Stimulated activated CD4-positive, alpha-beta T cell treated with anti-CD3 and anti-CD28 coated beads, Interleukin-15, amount 100 ng/mL, for 48 hours (primary cell): ENCODE results near the gene KIRREL3.

Experiments used
- DNase-seq, 2 donors: peaks; one replicate each; pipeline ENCODE4 v3.0.0-alpha.2; 2020; ENCODE audit warnings: low read depth in 2 of 2

KIRREL3 gene

GRCh38 chr11:126534141-126534805, 466.3 kb downstream of the KIRREL3 start:
- no peak for DNase-seq

- no peak for DNase-seq
Measured at GRCh38 chr11:126533560-126533959, 467.0 kb downstream of the KIRREL3 start.

GRCh38 chr11:126530416-126530815, 470.2 kb downstream of the KIRREL3 start:
- DNase-seq = no peak

- DNase-seq = no peak
Measured at GRCh38 chr11:126529037-126529436, 471.5 kb downstream of the KIRREL3 start.

GRCh38 chr11:126528075-126528474, 472.5 kb downstream of the KIRREL3 start:
- DNase-seq = no peak

- no peak for DNase-seq
Measured at GRCh38 chr11:126527651-126528050, 472.9 kb downstream of the KIRREL3 start.

DNA sequence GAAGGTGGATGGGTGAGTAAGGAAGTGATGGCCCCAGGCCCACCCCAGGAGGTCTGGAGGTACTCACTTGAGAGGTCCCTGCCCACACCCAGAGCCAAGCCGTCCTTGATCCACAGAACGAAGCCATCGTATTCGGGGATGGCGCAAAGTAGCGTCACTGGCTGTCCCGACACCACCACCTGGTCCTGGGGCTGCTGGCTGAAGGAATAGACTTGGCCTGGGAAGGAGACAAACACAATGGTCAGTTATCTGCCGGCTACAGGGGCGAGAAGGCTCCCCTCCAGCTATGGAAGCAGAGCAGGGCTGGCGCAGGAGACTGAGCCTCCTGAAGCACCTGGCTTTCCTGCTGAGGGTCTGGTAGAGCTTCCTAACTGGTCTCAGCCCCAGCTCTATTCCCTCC, 474.1 kb downstream of the KIRREL3 start:
- no peak for DNase-seq

- DNase-seq = no peak
Measured at GRCh38 chr11:126525702-126526101, 474.9 kb downstream of the KIRREL3 start.

DNA sequence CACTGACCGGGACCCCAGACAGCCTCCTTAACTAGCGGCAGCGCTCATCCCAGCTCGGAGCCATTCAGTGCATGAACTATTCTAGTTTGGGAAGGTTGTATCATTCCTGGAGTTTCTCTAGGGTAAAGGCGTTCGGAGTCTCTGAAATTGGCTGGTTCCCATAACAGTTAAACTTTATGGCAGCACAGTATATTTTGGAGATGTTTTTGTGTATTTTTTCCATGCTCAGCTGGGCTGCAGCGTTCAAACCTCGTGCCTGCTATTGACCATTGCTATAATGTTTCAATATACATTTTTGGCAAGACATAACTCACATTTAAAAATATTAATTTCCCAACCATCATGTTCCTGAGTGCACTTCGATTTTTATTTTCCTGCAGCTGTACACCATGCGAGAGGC, 475.4 kb downstream of the KIRREL3 start:
- DNase-seq = no peak

DNA sequence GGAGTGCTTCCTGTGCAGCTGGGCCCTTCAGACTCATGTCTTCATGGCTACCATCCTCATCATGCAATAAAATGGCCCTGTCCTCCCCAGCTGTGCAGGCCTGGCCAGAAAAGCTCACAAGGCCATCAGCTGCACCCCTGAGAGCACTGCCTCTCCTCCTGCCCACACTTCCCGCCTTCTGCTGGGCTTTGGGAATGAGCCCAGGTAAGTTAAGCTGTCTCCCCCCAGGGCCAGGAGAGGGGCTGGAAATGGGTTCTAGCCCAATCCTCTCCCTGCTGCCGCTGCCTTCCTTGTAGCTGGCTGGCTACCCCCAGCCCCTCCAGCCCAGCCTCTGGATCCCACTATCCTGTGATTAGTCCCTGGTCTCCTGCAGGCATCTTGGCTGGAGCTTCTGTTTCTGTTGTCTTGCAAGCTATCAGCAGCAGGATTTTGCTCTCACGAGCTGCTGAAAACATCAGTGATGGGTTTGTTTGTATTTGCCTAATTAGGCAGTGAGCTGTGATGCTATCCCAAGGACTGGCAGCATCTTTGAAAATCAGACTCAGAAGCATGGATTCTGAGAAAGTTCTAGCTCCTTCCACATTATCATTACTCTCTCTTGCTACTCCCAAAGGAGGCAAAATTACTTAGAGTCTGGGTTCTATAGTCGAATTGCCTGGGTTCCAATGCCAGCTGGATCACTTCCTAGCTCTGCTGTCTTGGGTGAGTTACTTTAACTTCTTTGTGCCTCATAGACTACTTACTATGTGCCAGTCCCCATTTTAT, 476.9 kb downstream of the KIRREL3 start:
- no peak for DNase-seq

DNA sequence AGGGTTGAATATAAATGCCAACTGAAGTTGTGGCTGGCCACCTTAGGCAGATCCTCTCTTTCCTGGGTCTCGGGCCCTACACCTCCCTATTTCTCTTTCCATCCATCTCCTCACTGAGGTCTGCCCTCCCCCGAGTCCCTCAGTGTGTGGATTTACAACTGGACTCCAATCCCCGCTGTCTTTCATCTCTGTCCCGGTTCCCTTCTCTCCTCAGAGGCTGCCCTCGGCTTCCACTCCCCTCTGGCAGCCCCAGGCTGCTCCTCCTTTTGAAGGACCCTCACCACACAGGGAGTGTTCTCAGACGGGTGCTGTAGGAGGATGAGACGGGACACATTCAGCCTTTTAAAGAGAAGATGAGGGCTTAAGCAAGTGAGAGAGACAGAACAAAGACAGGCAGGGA, 478.0 kb downstream of the KIRREL3 start:
- no peak for DNase-seq

DNA sequence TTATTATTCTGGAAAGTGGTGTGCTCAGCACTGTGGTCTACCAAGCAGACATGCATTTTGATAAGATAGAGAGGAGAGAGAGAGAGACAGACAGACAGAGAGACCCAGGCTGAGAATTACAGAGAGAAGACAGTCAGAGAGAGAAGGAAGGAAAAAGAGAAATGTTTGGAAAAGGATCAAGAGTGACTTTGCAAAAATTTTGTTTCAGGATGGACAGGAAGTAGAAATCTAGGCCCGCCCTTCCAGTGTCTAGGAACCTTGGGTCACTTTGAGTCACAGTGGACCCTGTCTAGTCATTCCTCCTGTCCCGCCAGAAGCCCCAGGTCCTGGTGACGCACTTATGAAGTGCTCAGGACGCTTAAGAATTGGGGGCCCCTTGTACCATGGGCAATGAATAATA, 478.4 kb downstream of the KIRREL3 start:
- DNase-seq = no peak

- no peak for DNase-seq
Measured at GRCh38 chr11:126521196-126521595, 479.4 kb downstream of the KIRREL3 start.

DNA sequence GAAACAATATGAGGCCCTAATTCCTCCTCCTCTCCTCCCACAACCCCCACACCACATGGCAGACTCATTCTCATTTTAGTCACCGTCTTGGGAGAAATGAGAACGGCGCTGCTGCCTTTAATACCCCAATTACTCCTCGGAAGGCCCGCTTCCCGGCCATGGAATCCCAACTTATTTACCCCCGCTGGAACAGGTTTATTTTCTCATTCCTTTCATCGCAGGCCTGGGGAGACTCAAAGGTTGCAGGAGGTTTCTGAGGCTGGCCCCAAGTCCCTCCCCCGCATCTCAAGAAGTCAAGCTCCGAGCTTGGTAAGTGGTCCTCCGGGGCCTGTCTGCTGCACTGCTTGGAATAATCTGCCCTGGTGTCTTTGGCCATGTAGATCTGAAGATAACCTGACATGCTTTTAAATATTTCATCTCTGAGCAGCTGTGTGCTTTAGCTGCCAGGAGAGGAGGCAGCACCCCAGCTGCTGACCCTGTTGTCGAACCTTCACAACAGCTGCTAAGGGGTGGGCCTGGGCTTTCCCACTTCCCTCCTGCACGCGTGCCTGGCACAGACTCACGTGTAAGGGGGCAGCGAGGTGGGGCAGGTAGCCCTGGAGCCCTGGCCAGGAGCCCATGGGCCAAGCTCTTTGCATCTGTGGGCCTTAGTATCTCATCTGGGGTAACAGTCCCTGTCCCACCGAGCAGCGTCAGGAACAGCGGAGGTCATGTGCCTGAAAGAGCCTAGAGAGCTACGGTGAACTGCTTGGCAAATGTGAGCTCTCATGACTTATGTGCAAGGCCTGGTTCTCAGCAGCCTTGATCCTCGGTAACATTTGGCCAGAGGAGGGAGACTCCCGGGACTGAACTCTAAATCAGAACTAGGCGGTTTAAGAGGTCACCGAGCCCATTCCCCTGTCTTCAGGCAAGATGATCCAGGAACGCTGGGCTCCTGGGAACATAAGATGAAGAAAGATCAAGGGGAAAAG, 480.5 kb downstream of the KIRREL3 start:
- no peak for DNase-seq

DNA sequence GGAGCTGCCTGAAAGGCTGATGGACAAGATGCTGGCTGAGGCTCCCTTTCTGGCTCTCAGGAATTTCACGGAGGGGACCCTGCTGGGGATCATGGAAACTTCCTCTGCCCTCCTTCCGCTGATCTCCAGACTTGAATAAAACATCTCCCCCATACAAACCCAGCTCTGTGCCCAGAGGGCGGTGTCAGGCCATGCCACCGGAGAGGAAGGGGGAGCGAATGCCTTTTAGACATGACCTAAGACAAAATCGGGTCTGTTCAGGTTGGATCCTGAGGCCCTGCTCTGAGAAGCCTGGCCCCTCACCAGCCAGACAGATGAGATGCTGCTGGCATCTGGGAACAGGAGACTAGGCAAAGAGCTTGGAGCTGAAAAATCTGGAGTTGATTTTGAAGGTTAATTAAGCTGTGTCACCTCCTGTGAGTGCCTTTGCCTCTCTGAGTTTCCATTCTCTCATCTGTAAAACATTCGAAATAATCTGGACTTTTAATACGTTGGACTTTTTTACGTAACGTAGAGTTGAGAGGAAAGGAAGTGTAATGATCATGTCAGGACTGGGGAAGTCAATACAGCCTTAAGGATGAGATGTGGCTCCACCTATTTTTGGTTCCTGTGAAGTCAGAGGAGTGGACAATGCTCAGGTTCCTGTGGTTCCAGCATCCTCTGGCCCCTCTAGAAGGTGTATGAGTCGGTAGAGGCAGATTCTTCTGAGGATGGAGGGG, 481.4 kb downstream of the KIRREL3 start:
- no peak for DNase-seq

GRCh38 chr11:126518071-126518971, 482.2 kb downstream of the KIRREL3 start:
- DNase-seq = no peak

- DNase-seq = no peak
Measured at GRCh38 chr11:126515501-126515900, 485.1 kb downstream of the KIRREL3 start.

- DNase-seq = no peak
Measured at GRCh38 chr11:126514061-126514693, 486.4 kb downstream of the KIRREL3 start.

- DNase-seq = no peak
Measured at GRCh38 chr11:126512741-126513715, 487.5 kb downstream of the KIRREL3 start.
